GM18870 (cell line): ENCODE measurements around the gene COLQ.
"Not testable (repeated sequence)": the region's sequence is repeated elsewhere in the genome, so short reads cannot be mapped to it uniquely, and the experiment has no call there.

ENCODE experiments used
- ATAC-seq: cut with Tn5 transposase; IDR thresholded peaks from one replicate; pipeline ENCODE4 v1.9.1; 2021; ENCODE audit warnings: moderate library complexity; ENCODE audit not compliant: unreplicated experiment

Gene COLQ

GRCh38 chr3:15458212-15458780 is 63.2 kb downstream of the COLQ start:
- no peak for ATAC-seq

DNA sequence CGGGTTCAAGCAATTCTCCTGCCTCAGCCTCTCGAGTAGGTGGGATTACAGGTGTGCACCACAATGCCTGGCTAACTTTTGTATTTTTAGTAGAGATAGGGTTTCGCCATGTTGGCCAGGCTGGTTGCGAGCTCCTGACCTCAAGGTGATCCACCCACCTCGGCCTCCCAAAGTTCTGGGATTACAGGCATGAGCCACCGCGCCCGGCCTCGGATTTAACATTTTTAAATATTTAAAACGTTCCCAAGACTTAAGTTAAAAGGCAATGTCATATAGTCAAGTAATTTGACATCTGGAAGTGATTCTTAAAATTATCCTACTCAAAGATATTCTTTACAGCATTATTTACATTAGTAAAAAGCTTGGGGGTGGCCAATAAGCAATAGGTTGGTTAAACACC is 64.6 kb downstream of the COLQ start:
- ATAC-seq, result not testable (repeated sequence)

DNA sequence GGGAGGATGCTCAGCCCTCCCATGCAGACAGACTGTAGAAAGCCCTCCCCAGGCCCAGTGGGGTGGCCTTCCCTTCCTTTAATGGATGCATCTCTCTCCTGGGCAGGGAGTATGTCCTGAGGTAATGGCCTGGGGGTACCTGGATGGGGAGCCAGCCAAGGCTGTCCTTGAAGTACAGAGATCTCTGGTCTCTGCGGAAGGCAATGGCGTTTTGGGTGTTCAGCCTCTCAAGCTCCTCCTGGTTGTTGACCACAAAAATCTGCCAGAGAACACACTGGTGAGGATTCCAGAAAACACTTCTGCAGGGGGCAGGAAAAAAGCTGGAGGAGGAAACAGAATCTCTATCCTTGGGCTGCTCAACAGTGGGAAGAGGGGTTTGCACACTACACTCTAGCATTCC is 65.2 kb downstream of the COLQ start:
- no peak for ATAC-seq

DNA sequence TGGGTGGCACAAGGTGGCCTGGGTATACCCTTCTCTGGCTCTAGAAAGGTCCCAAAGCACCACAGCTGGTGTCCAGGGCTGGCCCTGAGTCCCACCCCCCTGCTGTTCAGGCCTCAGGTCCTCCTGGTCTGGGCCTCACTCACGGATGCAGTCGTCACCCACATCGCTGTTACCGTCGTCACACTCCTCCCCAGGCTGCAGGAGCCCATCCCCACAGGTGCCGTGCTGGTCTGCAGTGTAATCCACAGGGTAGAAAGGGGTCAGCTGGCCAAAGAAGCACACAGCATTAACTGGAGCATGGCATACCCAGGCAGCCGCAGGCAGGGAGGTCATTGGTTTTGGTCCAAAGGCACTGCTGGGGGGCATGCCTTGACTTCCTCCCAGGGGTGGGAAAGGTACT is 65.8 kb downstream of the COLQ start:
- no peak for ATAC-seq

DNA sequence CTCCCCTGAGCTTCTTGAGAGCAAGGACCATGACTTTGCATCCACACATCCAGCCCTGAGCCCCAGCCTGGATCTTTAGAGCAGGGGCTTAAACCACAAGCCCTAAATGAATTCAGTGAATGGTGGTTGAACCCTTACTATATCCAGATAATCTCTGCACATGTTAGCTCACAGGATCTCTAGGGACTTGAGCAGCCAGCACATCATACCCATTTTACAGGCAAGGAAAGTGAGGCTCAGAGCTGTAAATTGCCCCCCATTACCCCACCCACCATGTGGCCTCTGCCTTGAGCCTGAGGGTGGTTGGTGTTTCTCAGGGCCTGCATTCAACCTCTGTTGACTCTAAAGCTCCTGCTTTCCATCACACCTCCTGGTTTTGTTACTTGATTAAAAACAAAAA is 66.5 kb downstream of the COLQ start:
- no peak for ATAC-seq

DNA sequence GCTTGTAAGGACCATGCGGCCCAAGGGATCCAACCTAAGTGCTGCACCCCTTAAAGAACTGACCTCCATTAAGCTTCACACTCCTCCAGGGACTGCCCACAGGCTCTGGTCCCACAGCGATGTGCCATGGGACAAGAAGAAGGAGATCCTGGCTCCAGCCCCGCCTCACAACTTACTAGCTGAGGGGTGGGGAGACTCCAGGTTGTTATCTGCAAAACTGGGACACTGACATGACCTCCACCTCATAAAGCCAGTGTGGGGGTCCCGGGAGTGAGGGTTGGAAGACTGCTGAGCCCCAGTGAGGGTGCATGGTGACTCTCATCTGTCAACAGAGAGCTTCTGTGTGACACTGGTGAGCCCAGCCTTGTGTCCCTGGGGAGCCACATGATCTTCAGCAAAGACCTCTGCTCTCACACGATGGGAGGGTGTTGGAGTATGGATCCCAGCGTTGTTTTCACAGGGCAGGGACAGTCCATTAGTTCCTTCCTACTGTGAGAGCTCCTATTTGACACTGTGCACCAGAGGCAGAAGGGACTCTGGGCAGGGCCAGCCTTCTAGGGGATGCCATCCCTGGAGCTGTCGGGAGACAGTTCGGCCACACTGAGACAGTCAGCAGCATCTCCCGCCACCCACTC is 67.4 kb downstream of the COLQ start:
- no peak for ATAC-seq

- no peak for ATAC-seq
Measured at GRCh38 chr3:15453501-15453900, 68.0 kb downstream of the COLQ start.

GRCh38 chr3:15452961-15453360 is 68.5 kb downstream of the COLQ start:
- ATAC-seq, result no peak

DNA sequence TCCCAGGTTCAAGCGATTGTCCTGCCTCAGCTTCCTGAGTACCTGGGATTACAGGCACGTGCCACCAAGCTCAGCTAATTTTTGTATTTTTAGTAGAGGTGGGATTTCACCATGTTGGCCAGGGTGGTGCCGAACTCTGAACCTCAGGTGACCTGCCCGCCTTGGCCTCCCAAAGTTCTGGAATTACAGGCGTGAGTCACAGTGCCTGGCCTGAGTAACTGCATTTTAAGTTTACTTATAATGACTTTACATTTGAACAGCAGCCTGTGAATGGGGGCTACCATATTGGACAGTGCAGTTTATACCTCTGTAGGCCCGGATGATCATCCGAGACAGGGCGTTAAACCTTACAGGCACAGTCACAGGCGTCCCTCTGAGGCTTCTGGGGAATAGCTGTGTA is 69.3 kb downstream of the COLQ start:
- no peak for ATAC-seq

- ATAC-seq, result no peak
Measured at GRCh38 chr3:15451216-15452113, 70.0 kb downstream of the COLQ start.

DNA sequence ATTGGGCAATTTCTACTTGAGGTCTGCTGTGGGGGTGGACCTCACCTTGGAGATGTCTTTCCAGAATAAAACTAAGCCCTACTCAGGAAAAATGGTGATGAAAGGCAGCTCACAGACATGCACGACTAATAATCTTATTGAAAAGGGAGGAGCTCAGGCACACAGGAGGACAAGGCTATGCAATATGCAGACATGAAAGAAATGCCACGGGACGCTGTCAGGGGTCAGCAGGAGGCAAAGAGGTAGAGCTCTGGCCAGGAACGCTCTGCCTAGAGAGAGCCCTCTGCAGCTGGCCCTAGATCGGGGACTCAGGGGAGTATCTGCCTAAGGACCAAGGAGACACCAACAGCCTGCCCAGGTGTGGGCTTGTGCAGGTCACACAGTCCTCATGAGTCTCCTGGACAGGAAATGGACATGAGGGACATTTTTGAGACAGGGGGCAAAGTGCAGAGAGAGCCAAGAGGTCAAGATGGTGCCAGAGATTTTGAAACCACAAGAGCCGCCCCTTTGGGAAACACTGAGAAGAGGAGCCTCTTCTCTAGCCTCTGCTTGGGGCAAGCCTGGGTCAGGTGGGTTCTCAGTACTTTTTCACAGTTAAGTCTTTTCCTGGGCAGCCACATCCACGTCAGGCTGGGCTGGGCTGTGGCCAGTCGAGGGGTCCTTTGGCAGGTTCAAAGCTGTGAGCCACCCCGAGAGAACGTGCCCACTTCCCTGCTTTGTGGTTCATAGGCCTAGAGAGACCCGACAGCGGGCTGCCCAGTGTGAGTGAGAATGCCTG is 70.9 kb downstream of the COLQ start:
- no peak for ATAC-seq

GRCh38 chr3:15449489-15450224 is 71.8 kb downstream of the COLQ start:
- no peak for ATAC-seq

DNA sequence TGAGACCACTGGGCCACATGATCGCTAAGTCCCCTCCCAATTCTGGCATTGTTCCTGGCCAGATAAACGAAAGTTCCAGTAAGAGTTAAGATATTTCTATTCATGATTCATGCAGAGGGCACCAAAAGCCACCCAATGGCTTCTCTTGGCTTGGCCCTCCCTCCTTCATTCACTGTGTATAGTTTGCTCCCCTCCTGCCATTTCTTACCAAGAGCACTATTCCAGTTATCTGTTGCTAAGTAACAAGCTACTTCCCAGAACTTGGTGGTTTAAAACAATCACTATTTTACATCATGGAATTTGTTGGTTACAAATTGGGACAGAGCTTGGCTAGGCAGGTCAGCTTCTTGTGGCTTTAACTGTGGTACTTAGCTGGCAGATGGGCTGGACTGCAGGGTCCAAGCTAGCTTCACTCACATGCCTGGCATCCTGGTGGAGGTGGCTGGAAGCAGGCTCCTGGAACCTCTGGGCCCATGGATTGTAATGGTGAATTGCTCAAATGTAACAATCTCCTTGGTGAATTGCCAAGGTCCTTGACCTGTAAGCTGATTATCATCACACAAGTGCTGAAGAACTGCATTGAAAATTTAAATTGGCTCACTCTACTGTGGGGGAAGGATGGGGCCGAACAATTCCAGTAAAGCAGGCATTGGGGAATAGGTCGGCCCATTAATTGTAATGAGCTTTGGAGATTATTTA is 77.5 kb downstream of the COLQ start:
- ATAC-seq, result no peak

- no peak for ATAC-seq
Measured at GRCh38 chr3:15440891-15441290, 80.6 kb downstream of the COLQ start.

- no peak for ATAC-seq
Measured at GRCh38 chr3:15439476-15439875, 82.0 kb downstream of the COLQ start.

- no peak for ATAC-seq
Measured at GRCh38 chr3:15438983-15439382, 82.5 kb downstream of the COLQ start.

DNA sequence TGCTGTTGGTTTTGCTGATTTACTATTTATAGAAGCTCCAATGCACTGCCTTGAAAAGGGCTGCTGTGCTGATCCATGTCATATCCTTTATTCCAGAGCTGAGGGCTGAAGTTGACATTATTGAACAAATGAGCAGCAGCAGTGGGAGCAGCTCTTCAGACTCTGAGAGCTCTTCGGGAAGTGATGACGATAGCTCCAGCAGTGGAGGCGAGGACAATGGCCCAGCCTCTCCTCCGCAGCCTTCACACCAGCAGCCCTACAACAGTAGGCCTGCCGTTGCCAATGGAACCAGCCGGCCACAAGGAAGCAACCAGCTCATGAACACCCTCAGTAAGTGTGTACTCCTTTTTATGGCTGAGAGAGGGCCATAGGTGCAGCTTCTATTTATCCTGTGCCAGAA is 85.3 kb downstream of the COLQ start:
- ATAC-seq, result no peak

GRCh38 chr3:15434756-15435155 is 86.8 kb downstream of the COLQ start:
- no peak for ATAC-seq

DNA sequence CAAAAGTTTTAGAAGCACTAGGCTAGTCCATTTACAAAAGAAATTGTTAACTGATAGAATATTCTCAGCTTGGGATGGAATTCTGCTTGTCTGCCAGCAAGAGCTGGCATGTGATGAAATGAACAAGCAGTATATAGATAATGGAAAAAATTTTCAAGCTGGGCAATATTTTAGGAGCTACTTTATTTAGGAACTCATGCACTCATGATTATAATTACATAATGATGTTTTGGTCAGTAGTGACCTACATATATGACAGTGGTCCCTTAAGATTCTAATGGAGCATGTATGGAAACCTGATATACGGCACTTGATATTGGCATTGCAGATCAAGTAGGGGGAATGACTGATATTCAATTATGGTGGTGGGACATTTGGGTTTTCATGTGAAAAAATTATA is 88.0 kb downstream of the COLQ start:
- ATAC-seq, result no peak

DNA sequence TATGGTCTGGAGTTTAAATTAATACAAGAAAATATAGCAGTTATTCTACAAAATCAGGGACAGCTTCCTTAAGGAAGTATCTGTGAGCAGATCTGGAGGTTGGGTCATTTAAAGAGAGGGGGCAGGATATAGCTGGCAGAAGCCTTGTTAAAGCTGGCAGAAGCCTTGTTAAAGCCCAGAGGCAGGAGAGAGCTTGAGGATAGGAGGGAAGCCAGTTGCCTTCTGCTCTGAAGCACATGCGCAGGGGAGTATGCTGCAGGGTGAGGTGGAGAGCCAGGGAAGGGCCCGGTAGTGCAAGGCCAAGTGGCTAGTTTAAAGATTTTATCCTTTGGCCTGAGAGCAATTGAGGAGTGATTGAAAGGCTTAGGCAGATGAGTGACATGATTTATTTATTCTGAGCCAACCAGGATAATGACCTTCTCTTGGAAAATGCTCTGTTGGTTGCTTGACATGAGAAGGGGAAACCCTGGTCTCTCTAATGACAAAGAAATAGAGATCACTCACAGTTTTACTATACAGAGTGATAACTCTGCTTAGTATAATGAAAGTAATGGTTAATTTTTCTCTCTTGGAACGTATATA is 90.2 kb downstream of the COLQ start:
- ATAC-seq, result no peak
